Measurements from ENCODE around the gene IFT88. TPM values are rescaled to one million over a fixed set of nuclear protein-coding genes. Genes with fewer than 3 reads are reported as not detected.

Gene IFT88
- total RNA-seq, 1 experiment from 2014 or later, result 7.5 TPM

DNA sequence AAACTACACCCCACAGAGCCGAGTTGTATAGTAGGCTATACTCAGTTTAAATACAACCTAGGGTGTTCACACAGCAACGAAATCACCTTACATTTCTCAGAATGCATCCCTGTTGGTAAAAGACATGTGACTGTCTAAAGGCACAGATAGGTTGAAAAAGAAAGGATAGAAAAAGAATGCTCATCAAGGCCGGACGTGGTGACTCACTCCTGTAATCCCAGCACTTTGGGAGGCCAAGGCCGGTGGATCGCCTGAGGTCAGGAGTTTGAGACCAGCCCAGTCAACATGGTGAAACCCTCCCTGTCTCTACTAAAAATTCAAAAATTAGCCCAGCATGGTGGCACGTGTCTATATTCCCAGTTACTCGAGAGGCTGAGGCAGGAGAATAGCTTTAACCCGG is 132.8 kb downstream of the IFT88 start:
- Histone ChIP-seq H3K4me3 (no peak overlapping the region), H3K27me3 (replicated peaks) (no peaks in the 10 kb centered on the region), H3K36me3 (no peaks in the 10 kb centered on the region), H3K27ac (no peak overlapping the region), H3K9me3 (replicated peaks) (no peaks in the 10 kb centered on the region), H3K4me1 (replicated peaks) (peaks cover 21% of the 10 kb centered on the region)
- DNase-seq (ENCODE audit: low read depth in 1 of 2, low spot score in 2 of 2), result no peak

DNA sequence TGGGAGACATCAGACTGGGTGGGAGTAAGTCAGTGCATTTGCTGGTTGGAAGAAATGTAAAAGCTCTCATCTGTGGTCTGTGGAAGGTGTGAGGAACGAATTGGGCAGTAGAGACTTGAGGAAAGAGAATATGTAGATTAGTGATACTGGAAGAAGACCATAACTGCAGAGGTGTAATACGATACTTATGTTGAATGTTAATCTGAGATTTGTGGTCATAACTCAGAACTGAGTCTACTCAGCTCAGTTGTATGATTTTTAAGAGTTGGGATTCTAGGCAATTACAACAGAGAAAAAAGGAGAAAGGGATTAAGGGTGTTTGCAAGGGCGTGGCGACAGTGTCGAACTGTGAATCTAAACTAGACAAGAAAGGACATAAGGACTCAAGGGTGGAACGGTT is 133.3 kb downstream of the IFT88 start:
- Histone ChIP-seq H3K4me3 (no peak overlapping the region), H3K27me3 (replicated peaks) (no peaks in the 10 kb centered on the region), H3K9me3 (replicated peaks) (no peaks in the 10 kb centered on the region), H3K4me1 (replicated peaks) (peaks cover 21% of the 10 kb centered on the region), H3K36me3 (no peaks in the 10 kb centered on the region), H3K27ac (no peak overlapping the region)
- no peak for DNase-seq (ENCODE audit: low read depth in 1 of 2, low spot score in 2 of 2)

DNA sequence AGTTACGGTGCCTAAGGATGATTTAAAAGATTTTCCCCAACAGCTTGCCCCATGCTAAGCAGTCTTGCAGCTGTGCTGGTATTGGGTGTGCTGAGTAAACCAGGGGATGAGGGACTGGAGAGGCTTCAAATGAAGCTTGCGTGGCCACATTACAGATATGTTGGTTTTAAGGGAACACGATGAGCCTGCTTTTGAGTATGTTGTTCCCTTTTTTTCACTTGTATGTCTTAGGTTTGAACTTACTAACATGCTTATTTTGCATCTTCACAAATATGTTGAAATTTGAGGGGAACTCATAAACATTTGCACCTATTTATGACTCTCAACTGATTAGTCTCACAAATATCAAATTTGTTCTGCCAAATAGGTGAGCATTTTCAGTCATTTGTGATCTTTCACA is 134.5 kb downstream of the IFT88 start:
- Histone ChIP-seq H3K4me3 (no peak overlapping the region), H3K27me3 (replicated peaks) (no peaks in the 10 kb centered on the region), H3K36me3 (no peaks in the 10 kb centered on the region), H3K9me3 (replicated peaks) (no peaks in the 10 kb centered on the region), H3K4me1 (replicated peaks) (peaks cover 29% of the 10 kb centered on the region), H3K27ac (no peak overlapping the region)
- DNase-seq (ENCODE audit: low read depth in 1 of 2, low spot score in 2 of 2), result no peak

DNA sequence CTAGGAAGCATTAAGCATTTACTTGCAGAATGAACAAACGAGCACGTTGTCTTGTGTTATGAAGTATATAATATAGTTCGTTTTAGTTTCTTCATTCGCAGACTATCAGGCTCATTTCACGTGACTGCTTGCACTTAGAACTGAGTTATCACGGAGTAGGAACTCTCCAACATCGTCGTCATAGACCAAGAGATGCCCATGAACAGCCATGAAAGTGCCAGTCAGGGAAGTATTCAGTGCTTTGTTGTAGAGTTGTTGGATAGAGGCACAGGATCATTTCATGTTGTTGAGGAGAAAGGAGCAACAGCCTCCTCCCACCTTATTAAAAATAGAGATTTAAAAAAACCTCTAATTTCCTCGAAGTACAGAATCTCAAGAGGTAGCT is 135.6 kb downstream of the IFT88 start:
- Histone ChIP-seq H3K4me1 (replicated peaks) (peaks cover 36% of the 10 kb centered on the region), H3K36me3 (no peaks in the 10 kb centered on the region), H3K9me3 (replicated peaks) (no peaks in the 10 kb centered on the region), H3K4me3 (peak overlapping the region; percentile 70), H3K27me3 (replicated peaks) (no peaks in the 10 kb centered on the region), H3K27ac (no peak overlapping the region)
- no peak for DNase-seq (ENCODE audit: low read depth in 1 of 2, low spot score in 2 of 2)

DNA sequence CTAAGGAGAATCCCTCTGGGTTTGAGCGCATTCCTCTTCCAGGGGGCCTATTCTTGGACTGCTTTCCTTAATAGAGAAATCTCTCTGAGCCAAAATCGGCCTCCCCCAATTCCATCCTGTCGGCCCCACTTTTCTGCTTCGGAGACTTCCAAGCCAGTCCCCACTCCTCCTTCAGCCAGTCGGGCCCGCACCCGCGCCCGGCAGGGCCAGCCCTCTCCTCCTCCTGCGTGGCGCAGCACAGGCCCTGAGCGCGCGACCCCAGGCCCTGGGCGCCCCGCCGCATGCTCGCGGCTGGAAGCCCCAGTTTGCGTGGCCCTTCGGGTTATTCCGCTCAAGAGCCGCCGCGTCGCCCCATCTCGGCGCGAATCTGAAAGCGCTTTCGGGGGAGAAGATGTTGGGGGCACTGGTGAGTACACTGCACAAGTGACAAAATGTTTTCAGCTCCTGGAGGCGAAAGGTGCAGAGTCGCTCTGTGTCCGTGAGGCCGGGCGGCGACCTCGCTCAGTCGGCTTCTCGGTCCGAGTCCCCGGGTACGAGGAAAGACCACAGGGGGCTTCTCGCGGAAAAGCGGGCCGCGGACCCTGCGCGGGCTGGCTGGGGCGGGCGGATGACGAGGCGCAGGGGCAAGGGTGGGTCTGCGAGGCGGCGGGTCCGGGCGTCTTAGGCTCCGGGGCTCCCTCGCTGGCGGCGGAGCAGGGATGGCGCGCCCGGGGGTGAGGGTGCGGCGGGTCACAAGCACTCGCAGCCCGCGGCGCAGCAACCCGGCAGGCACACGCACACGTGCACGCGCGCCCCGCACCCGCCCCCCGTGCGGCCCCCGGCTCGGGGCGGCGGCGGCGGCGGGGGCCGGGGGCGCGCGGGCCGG is 136.2 kb downstream of the IFT88 start, which contains the start of gene IL17D:
TSS of gene IL17D (plus strand) at position 785 of the 865 bp plus-strand sequence. CDS start 303 bp downstream, outside the sequence.
- Histone ChIP-seq H3K9me3 (replicated peaks) (no peaks in the 10 kb centered on the region), H3K4me1 (replicated peaks) (peaks cover 39% of the 10 kb centered on the region), H3K4me3 (peak within 1 kb of the TSS; percentile 70), H3K27ac (no peak within 1 kb of the TSS), H3K36me3 (no peaks in the 10 kb centered on the region), H3K27me3 (replicated peaks) (no peaks in the 10 kb centered on the region)
- peak in 1 of 2 experiments; percentile 48 for DNase-seq (ENCODE audit: low read depth in 1 of 2, low spot score in 2 of 2)

DNA sequence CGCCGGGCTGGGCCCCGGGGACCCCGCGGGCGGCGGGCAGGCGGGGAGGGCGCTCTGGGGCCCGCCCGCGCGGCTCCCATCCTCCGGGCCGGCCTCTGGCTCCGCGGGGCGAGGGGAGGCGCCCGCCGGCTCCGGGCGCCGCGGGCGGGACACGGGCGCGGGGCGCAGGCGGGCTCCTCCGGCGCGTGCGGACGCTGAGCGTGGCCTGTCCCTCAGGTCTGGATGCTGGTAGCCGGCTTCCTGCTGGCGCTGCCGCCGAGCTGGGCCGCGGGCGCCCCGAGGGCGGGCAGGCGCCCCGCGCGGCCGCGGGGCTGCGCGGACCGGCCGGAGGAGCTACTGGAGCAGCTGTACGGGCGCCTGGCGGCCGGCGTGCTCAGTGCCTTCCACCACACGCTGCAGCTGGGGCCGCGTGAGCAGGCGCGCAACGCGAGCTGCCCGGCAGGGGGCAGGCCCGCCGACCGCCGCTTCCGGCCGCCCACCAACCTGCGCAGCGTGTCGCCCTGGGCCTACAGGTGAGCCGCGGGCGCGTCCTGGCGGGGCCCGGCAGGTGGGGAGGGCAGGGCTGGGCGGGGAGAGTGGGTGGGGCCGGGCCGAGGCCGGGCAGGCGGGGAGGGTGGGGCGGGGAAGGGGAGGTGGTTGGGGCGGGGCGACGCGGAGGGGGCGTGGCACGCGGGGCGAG is 137.0 kb downstream of the IFT88 start:
- no peaks in the 10 kb centered on the region for H3K9me3 ChIP-seq (replicated peaks)
- no peak overlapping the region for H3K27ac ChIP-seq
- no peaks in the 10 kb centered on the region for H3K36me3 ChIP-seq
- H3K4me3 ChIP-seq, result peak overlapping the region; percentile 70
- DNase-seq (ENCODE audit: low read depth in 1 of 2, low spot score in 2 of 2), result peak; percentile 29 to 72
- H3K27me3 ChIP-seq (replicated peaks), result no peaks in the 10 kb centered on the region
- peaks cover 44% of the 10 kb centered on the region for H3K4me1 ChIP-seq (replicated peaks)

DNA sequence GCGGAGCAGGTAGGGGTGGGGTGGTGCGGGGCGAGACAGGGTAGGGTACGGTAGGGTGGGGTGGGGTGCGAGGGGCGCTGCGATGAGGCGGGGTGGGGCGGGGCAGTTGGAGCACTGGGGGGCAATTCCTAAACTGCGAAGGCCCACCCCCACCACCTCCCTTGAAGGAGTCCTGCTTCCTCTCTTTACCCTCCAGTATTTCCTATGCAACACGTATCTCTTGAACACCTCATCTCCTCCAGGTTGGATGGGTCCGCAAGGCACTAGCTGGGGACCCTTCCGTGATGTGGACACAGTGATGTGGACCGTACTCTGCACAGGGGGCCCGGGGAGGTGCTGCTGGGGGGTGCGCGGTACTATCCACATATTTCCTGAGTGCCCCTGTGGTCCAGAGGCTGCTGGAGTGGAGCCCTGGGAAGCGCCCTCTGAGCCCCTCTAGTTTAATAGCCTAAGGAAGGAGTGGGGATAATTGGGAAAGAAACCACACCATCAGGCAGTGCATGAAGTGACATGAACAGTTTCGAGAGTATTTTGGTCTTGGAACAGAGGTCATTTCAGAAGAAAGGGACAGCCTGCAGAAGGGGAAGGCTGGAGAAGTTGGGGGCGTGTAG is 137.6 kb downstream of the IFT88 start:
- Histone ChIP-seq H3K9me3 (replicated peaks) (no peaks in the 10 kb centered on the region), H3K36me3 (no peaks in the 10 kb centered on the region), H3K27ac (no peak overlapping the region), H3K4me3 (no peak overlapping the region), H3K27me3 (replicated peaks) (no peaks in the 10 kb centered on the region), H3K4me1 (replicated peaks) (peaks cover 47% of the 10 kb centered on the region)
- DNase-seq (ENCODE audit: low read depth in 1 of 2, low spot score in 2 of 2), result no peak

DNA sequence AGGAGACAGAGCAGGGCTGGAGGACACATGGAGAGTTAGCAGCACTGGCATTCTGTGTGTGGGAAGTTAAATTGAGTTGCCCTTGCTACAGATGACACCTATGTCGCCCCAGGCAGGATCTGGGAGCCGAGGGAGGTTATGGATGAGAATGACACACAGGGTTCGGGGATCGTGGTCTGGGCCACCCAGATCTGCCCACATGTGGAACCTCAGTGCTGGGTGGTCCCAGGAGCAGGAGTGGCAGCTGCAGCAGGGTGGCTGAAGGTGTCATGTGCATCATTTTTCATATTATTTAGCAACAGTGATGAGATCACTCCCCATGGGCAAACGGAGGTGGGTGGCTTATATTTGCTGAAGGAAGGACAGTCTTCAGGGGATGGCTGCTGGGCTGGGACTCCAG is 139.7 kb downstream of the IFT88 start:
- Histone ChIP-seq H3K36me3 (no peaks in the 10 kb centered on the region), H3K27ac (no peak overlapping the region), H3K4me3 (no peak overlapping the region), H3K4me1 (replicated peaks) (peaks cover 43% of the 10 kb centered on the region), H3K27me3 (replicated peaks) (no peaks in the 10 kb centered on the region), H3K9me3 (replicated peaks) (no peaks in the 10 kb centered on the region)
- peak; percentile 52 to 78 for DNase-seq (ENCODE audit: low read depth in 1 of 2, low spot score in 2 of 2)

DNA sequence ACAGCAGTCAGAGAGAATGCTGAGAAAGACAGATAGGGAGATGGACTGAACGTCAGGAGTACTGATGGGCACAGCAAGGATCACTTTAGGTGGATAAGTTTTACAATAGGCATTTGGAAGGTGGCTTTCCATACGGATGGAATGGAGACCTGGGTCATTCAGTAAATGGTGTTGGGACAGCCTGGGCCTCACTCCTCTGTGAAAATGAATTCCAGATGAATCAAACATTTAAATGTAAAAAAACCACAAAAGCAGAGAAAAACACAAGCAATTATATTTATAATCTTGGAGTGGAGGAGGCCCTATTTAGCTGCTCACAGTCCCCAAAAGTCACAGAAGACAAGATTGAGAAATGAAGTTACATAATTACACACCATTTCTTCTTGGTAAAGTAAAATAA is 141.3 kb downstream of the IFT88 start:
- H3K27ac ChIP-seq, result no peak overlapping the region
- no peak for DNase-seq (ENCODE audit: low read depth in 1 of 2, low spot score in 2 of 2)
- no peaks in the 10 kb centered on the region for H3K9me3 ChIP-seq (replicated peaks)
- peaks cover 39% of the 10 kb centered on the region for H3K4me1 ChIP-seq (replicated peaks)
- H3K27me3 ChIP-seq (replicated peaks), result no peaks in the 10 kb centered on the region
- no peaks in the 10 kb centered on the region for H3K36me3 ChIP-seq
- no peak overlapping the region for H3K4me3 ChIP-seq

DNA sequence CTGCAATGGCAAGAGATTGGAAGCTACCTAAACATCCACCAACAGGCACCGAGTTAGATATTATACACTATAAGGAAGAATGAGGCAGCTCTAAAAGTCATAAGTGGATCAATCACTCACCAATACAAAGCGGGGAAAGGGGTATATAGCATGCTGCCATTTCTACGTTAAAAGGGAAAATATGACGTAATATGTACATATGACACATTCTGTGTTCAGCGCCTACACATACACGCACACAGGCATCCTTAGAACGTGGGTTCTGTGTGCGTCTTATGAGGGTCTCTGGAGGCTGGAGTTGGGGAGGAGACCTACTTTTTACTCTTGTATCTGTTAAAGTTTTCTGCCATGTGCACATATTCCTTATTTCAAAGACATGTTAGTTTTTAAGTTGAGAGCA is 142.4 kb downstream of the IFT88 start:
- H3K27me3 ChIP-seq (replicated peaks), result no peaks in the 10 kb centered on the region
- H3K9me3 ChIP-seq (replicated peaks), result no peaks in the 10 kb centered on the region
- no peak overlapping the region for H3K4me3 ChIP-seq
- peaks cover 50% of the 10 kb centered on the region for H3K4me1 ChIP-seq (replicated peaks)
- no peak overlapping the region for H3K27ac ChIP-seq
- no peak for DNase-seq (ENCODE audit: low read depth in 1 of 2, low spot score in 2 of 2)
- H3K36me3 ChIP-seq, result no peaks in the 10 kb centered on the region

DNA sequence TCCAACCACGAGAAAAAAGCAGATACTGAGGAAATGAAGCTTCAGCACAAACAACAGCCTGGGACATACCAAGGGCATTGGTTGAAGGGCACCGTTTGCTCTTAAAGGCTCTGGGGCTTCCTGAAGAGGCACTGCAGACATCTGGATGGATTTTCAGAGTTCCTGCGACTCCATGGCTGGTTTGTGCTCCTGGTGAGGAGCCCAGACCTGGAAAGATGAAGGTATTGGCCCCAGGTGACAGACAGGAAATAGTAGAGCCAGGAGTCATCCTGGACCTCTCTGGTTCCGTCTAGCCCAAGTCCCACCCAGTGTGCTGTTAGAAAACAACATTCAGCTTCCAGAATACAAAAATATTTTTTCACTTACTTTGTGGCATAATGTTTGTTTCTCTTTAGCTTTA is 142.8 kb downstream of the IFT88 start:
- no peak overlapping the region for H3K27ac ChIP-seq
- no peak overlapping the region for H3K4me3 ChIP-seq
- H3K36me3 ChIP-seq, result no peaks in the 10 kb centered on the region
- peaks cover 54% of the 10 kb centered on the region for H3K4me1 ChIP-seq (replicated peaks)
- H3K27me3 ChIP-seq (replicated peaks), result no peaks in the 10 kb centered on the region
- no peaks in the 10 kb centered on the region for H3K9me3 ChIP-seq (replicated peaks)
- DNase-seq (ENCODE audit: low read depth in 1 of 2, low spot score in 2 of 2), result no peak

DNA sequence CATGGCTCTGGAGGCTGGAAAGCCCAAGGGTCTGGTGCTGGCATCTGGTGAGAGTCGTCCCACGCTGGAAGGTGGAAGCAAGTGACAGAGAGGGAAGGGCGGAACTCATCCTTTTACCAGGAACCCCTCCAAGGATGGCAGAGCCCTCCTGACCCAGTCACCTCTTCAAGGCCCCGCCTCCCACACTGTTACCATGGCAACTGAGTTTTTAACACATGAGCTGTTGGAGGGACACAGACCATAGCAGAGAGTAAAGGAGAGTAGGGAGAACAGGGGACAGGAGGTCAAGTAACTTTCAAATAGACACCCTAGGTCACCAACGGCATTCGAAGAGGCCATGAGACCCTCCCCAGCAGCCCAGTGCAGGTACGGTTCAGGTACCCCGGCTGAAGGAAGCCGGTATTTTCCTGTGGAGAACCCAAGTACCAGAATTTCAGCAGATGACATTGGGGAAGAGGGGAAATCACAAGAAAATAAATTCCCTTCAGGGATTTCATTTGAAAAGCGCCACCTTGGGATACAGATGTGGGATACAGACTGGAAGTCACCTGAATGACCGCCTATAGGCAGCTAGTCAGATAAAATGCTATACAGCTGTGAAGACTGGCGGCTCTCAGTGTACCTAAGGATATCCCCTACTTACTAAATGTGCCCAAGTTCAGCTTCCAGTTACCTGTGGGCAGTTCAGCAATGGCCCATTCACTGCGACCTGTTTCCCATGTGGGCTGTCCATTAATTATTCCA is 144.5 kb downstream of the IFT88 start:
- no peak for DNase-seq (ENCODE audit: low read depth in 1 of 2, low spot score in 2 of 2)
- Histone ChIP-seq H3K9me3 (replicated peaks) (no peaks in the 10 kb centered on the region), H3K27ac (no peak overlapping the region), H3K4me3 (no peak overlapping the region), H3K27me3 (replicated peaks) (no peaks in the 10 kb centered on the region), H3K36me3 (no peaks in the 10 kb centered on the region), H3K4me1 (replicated peaks) (peaks cover 51% of the 10 kb centered on the region)

DNA sequence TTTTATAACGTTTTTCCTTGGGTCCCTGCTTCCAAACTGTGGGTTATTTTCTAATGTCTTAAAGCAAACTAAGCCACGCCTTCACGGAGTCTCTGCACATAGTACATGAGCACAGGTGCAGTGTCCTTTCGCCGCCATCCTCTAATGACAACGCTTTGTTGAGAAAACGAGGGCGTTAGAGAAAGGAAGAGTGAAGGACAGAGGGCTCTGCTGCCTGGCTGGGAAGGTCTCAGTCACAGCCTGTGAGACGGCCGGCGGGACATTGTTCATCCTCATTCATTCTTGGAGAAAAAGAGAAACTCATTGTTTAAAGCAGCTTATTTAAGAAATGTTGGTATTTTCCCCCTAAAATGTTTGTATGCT is 146.0 kb downstream of the IFT88 start:
- Histone ChIP-seq H3K4me1 (replicated peaks) (peaks cover 43% of the 10 kb centered on the region), H3K9me3 (replicated peaks) (no peaks in the 10 kb centered on the region), H3K27ac (peak overlapping the region; percentile 27; the same call in 1 of the 2 replicates), H3K4me3 (peak overlapping the region; percentile 12; the same call in 1 of the 2 replicates), H3K27me3 (replicated peaks) (no peaks in the 10 kb centered on the region), H3K36me3 (no peaks in the 10 kb centered on the region)
- no peak for DNase-seq (ENCODE audit: low read depth in 1 of 2, low spot score in 2 of 2)
